ENCODE data around the gene CASZ1. TPM values are rescaled to one million over a fixed set of nuclear protein-coding genes. Genes with fewer than 3 reads are reported as not detected.

The CASZ1 gene
- total RNA-seq, 2 experiments from 2014 or later, result 2.9 to 4.1 TPM

DNA sequence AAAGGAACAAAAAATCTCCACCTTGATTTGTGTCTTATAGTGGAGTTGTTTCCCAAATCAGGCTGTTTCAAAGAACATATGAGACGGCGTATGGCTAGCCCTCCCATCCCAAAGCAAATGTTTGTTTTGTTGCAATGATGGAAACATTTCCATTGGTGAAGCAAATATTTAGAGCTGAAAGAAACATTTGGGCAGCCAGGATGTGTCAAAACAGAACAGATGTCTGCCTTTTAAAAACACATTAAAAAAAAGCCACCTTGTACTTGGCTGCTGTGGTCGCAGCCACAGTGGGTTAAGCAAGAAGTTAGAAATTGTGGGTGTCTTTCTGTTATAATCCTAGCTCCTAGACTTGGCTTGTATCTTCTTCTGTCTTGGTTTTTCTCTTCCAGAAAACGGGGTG lies 205.4 kb downstream of the CASZ1 start:
- no peak overlapping the region for H3K27ac Mint-ChIP-seq
- CTCF ChIA-PET, result interaction anchor here (1.6 kb wide), 1 partner anchor 96 kb away, joined by 3 read pairs; no protein-coding TSS in a partner anchor
- H3K4me3 Mint-ChIP-seq, result no peak overlapping the region
- POLR2A ChIA-PET, result no interaction called here
- intact Hi-C loops (cut with micrococcal nuclease), result no loop called here
- H3K27me3 Mint-ChIP-seq, result no peaks in the 10 kb centered on the region
- H3K36me3 Mint-ChIP-seq (ENCODE audit: low read depth), result no peaks in the 10 kb centered on the region
- H3K9me3 Mint-ChIP-seq, result no peaks in the 10 kb centered on the region
- H3K4me1 Mint-ChIP-seq (ENCODE audit: low read depth), result no peaks in the 10 kb centered on the region
- no peak for TF ChIP-seq CTCF (IDR thresholded peaks at IDR 0.05)
- ATAC-seq (no peak), DNase-seq (no peak)

DNA sequence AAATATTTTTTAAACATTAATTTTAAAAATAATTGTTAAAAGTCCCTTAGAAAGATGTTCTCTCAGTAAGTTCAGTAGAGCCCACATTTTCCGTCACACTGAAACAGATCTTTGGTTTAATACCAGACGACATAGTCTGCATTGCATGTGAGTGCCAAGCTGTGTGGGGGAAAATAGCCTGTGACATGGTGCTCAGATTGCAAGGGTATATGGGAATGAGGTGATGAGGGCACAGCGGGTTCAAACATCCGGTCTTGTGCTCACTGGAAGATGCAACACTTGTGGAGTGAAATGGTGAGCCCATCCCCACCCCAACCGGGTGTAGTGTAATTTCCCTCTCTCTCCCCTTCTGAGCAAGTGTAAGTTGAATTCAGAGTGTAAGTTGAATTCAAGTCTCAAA lies 207.4 kb downstream of the CASZ1 start:
- H3K27ac Mint-ChIP-seq, result no peak overlapping the region
- no peaks in the 10 kb centered on the region for H3K27me3 Mint-ChIP-seq
- ChIA-PET CTCF (interaction anchor here (2.1 kb wide), 1 partner anchor 81 kb away, joined by 5 read pairs; no protein-coding TSS in a partner anchor), POLR2A (no interaction called here)
- no peaks in the 10 kb centered on the region for H3K36me3 Mint-ChIP-seq (ENCODE audit: low read depth)
- no peak for TF ChIP-seq CTCF (IDR thresholded peaks at IDR 0.05)
- intact Hi-C loops (cut with micrococcal nuclease), result no loop called here
- DNase-seq (no peak), ATAC-seq (no peak)
- no peaks in the 10 kb centered on the region for H3K9me3 Mint-ChIP-seq
- no peak overlapping the region for H3K4me3 Mint-ChIP-seq
- H3K4me1 Mint-ChIP-seq (ENCODE audit: low read depth), result no peaks in the 10 kb centered on the region

GRCh38 chr1:10588640-10589039 lies 207.8 kb downstream of the CASZ1 start:
- CTCF ChIA-PET, result interaction anchor here (0.6 to 2.1 kb wide), 4 partner anchors 15 to 81 kb away, joined by 3 to 5 read pairs (median 3); no protein-coding TSS in a partner anchor
- POLR2A ChIA-PET, result no interaction called here
- Mint-ChIP-seq H3K4me1 (ENCODE audit: low read depth) (peaks cover 3% of the 10 kb centered on the region), H3K27ac (no peak overlapping the region), H3K4me3 (no peak overlapping the region), H3K9me3 (no peaks in the 10 kb centered on the region), H3K27me3 (no peaks in the 10 kb centered on the region), H3K36me3 (ENCODE audit: low read depth) (no peaks in the 10 kb centered on the region)
- intact Hi-C loops (cut with micrococcal nuclease), result no loop called here
- TF ChIP-seq CTCF (IDR thresholded peaks at IDR 0.05), result no peak
- ATAC-seq (no peak), DNase-seq (no peak)

Other genes starting within 250 kb of the CASZ1 start
- 100 to 1,000 TPM; 152 to 163 TPM for gene TARDBP, start 216.0 kb upstream of the CASZ1 start, total RNA-seq